GM06990 (cell line): ENCODE results near the gene KRTAP3-3.

Source experiments
- DNase-seq: peaks from one replicate; pipeline ENCODE4 v3.0.0-alpha.2; 2011; ENCODE audit not compliant: insufficient read length; ENCODE audit errors: extremely low read depth
- H3K27me3 ChIP-seq: replicated peaks from 2 replicates; pipeline ENCODE4 v1.6.0; 2011; ENCODE audit warnings: low read length; ENCODE audit not compliant: control insufficient read depth, insufficient read depth
- H3K36me3 ChIP-seq: 2 replicates; pipeline ENCODE4 v1.5.1; 2011; ENCODE audit warnings: low read length; ENCODE audit not compliant: control insufficient read depth, insufficient read depth
- H3K4me3 ChIP-seq: replicated peaks from 2 replicates; pipeline ENCODE4 v1.5.1; 2011; ENCODE audit warnings: low read depth, mild to moderate bottlenecking, control low read depth, low read length
- TF ChIP-seq, protein P1 (sequence below): IDR thresholded peaks from 2 replicates; pipeline ENCODE4 v1.5.1; 2011; ENCODE audit warnings: low read length, control low read depth, mild to moderate bottlenecking, inconsistent platforms; ENCODE audit not compliant: insufficient read depth, poor library complexity, severe bottlenecking

The KRTAP3-3 gene

DNA sequence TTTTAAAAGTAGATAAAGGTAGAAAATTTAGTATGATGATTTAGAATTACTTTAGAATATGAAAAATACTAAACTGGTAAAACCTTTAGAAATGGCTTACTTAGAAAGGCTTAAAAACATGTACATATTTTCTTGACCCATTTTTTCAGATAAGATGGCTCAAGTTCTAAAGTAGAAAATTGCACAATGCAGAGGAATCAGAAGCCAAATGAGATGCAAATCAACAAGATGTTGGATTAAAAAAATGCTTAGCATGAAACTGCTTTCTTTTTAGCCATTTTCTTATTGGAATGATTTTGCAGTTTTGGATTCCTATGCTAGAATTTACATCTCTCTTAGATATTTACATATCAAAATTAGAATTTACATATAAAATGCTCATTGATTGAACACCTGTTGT is 16.5 kb upstream of the KRTAP3-3 start:
- no peaks in the 10 kb centered on the region for H3K36me3 ChIP-seq
- no peak for DNase-seq
- TF ChIP-seq, protein P1, sequence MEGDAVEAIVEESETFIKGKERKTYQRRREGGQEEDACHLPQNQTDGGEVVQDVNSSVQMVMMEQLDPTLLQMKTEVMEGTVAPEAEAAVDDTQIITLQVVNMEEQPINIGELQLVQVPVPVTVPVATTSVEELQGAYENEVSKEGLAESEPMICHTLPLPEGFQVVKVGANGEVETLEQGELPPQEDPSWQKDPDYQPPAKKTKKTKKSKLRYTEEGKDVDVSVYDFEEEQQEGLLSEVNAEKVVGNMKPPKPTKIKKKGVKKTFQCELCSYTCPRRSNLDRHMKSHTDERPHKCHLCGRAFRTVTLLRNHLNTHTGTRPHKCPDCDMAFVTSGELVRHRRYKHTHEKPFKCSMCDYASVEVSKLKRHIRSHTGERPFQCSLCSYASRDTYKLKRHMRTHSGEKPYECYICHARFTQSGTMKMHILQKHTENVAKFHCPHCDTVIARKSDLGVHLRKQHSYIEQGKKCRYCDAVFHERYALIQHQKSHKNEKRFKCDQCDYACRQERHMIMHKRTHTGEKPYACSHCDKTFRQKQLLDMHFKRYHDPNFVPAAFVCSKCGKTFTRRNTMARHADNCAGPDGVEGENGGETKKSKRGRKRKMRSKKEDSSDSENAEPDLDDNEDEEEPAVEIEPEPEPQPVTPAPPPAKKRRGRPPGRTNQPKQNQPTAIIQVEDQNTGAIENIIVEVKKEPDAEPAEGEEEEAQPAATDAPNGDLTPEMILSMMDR = no peak
- H3K27me3 ChIP-seq = no peaks in the 10 kb centered on the region
- no peak overlapping the region for H3K4me3 ChIP-seq

DNA sequence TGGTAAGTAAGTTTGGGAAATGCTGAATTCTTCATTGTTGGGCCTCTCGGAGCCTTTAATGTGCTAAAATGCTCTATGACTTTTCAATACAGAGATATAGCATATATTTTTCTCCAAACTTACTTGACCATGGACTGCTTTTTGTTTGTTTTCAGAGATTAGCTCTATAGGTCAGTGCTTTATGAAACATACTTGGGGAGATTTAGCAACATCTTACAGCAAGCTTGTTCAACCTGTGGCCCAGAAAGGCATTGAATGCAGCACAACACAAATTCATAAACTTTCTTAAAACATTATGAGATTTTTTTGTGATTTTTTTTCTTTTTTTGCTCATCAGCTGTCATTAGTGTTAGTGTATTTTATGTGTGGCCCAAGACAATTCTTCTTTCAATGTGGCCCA is 16.0 kb upstream of the KRTAP3-3 start:
- Histone ChIP-seq H3K27me3 (no peaks in the 10 kb centered on the region), H3K4me3 (no peak overlapping the region), H3K36me3 (no peaks in the 10 kb centered on the region)
- no peak for DNase-seq
- TF ChIP-seq, protein P1 = no peak

DNA sequence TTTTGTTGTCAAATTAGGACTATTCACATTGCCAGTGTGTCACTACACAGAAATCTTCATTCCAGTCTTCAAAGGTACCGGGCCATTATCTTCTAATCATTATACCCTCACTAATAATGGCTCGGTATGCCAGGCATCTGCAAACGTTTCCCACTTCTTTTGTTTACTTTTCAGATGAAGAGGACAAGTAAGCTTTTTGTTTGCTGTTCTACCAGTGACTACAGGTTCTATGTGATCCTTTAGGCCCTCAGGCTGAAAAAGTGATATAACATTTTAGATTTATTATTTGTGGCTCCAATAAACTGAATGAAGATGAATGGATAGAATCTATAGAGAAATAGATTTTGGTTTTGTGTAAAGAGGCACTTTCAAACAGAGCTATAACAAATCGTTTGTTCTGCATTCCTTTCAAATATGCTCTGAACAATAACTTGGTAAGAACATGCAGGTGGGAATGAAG is 15.4 kb upstream of the KRTAP3-3 start:
- no peak for DNase-seq
- TF ChIP-seq, protein P1 = no peak
- Histone ChIP-seq H3K36me3 (no peaks in the 10 kb centered on the region), H3K4me3 (no peak overlapping the region), H3K27me3 (no peaks in the 10 kb centered on the region; the same call in 1 of the 2 replicates)

DNA sequence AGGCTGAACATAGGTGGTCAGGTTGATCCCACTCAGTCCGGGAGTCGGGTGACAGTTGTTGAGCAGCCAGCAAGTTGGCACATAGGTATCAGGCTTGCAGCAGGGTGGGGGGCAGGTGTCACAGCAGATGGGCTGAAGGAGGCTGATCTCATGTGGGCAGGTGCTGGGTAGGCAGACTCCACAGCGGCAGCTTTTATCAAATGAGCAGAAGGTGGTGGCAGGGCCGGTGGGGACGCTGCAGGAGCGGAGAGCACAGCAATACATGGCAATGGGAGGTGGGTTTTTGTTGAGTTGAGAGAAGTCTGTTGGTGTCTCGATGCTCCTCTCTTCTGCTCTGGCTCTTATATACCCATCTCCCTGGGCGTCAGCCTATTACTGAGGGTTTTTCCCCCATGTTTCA is 14.8 kb upstream of the KRTAP3-3 start, which contains the start of gene KRTAP3-1:
KRTAP3-1 (minus strand) TSS at position 318 of the 400 bp plus-strand sequence; CDS start at position 264, 54 bp downstream.
- Histone ChIP-seq H3K27me3 (no peaks in the 10 kb centered on the region; the same call in 1 of the 2 replicates), H3K4me3 (no peak within 1 kb of the TSS), H3K36me3 (no peaks in the 10 kb centered on the region)
- TF ChIP-seq, protein P1 = no peak
- DNase-seq = no peak

DNA sequence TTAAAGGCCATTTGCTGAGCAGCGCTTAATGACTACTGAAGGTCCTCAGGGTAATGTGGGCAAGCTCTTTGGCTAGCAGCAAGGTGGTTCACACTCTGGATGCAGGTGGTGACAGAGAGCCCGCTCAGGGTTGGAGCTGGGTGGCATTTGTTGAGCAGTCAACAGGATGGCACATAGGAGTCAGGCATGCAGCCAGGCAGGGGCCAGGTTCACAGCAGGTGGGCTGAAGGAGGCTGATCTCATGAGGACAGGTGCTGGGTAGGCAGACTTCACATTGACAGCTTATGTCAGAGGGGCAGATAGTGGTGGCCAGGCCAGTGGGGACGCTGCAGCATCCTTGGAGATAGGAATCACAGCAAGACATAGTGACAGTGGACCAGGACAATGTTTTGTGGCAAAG is 10.4 kb upstream of the KRTAP3-3 start:
- Histone ChIP-seq H3K36me3 (no peaks in the 10 kb centered on the region), H3K27me3 (no peaks in the 10 kb centered on the region; the same call in 1 of the 2 replicates), H3K4me3 (no peak overlapping the region)
- DNase-seq = no peak
- TF ChIP-seq, protein P1 = no peak

DNA sequence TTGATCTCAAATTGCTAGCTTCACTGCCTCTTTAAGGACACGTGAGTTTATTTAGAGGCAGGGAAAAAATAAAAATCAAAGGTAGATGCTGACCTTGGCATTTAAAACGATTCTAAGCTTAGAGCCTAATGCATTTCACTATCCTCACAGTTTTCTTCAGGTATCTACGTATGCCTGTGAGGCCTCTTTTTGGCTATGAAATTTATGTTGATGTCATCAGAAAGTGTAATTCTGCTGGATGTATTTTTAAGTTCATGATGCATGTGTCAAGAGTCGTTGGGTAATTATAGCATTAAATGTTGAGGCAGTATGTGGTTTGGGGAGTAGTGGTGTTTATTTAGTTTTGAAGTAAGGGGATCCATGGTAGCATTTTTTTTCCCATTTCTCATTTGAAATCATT is 10.0 kb upstream of the KRTAP3-3 start:
- H3K4me3 ChIP-seq = no peak overlapping the region
- H3K27me3 ChIP-seq = no peaks in the 10 kb centered on the region; the same call in 1 of the 2 replicates
- no peaks in the 10 kb centered on the region for H3K36me3 ChIP-seq
- DNase-seq = no peak
- TF ChIP-seq, protein P1 = no peak
